Measurements from ENCODE around the gene TOX3. TPM values are rescaled to one million over a fixed set of nuclear protein-coding genes. Genes with fewer than 3 reads are reported as not detected.

The TOX3 gene
- total and polyA plus RNA-seq, 2 of the 13 experiments (the other 11 are each of a cell fraction or from before 2014, with no cell fraction given) = 14.5 to 98.6 TPM

DNA sequence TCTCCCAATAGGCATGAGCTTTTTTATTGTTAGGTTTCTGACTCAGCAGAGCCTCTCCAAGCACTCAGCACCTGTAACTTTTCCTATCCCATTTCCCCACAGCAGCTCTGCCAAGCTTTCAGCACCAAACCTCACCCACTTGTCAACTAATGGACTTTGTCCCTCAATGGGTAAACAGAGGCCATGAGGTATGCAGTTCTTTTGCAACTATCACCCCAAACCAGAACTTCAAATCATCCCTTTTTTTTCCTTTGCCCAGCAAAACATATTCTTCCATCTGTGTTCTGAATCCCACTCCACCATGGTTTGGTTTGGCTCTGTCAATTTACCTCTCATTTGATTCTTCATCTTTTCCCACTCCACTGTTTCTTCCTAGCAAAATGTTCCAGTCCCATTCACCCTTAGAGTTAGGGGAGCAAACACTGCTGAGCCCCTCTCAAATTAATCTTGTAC, 58.1 kb downstream of the TOX3 start (continued):
- TF ChIP-seq FOXP1 (IDR thresholded peaks at IDR 0.05) (no peak), FOXP1 (CRISPR knock-in tag; IDR thresholded peaks at IDR 0.05) (peak; percentile 84; the same call in 1 of the 2 replicates), ZFP90 (CRISPR knock-in tag; IDR thresholded peaks at IDR 0.05; ENCODE audit: borderline replicate concordance) (peak; percentile 81), FOXO1 (CRISPR knock-in tag; IDR thresholded peaks at IDR 0.05) (peak; percentile 97), NFIC (IDR thresholded peaks at IDR 0.05; ENCODE audit: low read length) (peak; percentile 70; the same call in 1 of the 2 replicates), PRDM10 (CRISPR knock-in tag; IDR thresholded peaks at IDR 0.05; ENCODE audit: low read depth) (peak; percentile 77; the same call in 1 of the 2 replicates), KDM2A (CRISPR knock-in tag; IDR thresholded peaks at IDR 0.05; ENCODE audit: borderline replicate concordance, low read depth) (no peak), ZNF282 (IDR thresholded peaks at IDR 0.05; ENCODE audit: partially characterized antibody) (no peak), PLSCR1 (CRISPR knock-in tag; IDR thresholded peaks at IDR 0.05; ENCODE audit: borderline replicate concordance) (no peak), BRD4 (CRISPR knock-in tag; IDR thresholded peaks at IDR 0.05) (0 out of 2 replicates have a peak, but pooled peaks have one; percentile 56), MAFF (IDR thresholded peaks at IDR 0.05; ENCODE audit: low read depth, low read length) (peak; percentile 56), CBX5 (CRISPR knock-in tag; IDR thresholded peaks at IDR 0.05; ENCODE audit: borderline replicate concordance) (peak; percentile 93), POLR2A (IDR thresholded peaks at IDR 0.05; ENCODE audit: insufficient read depth in 1 of 2, low read depth in 2 of 2, low read length in 2 of 2) (no peak), ZNF605 (CRISPR knock-in tag; IDR thresholded peaks at IDR 0.05) (0 out of 2 replicates have a peak, but pooled peaks have one; percentile 35), ZNF224 (CRISPR knock-in tag; IDR thresholded peaks at IDR 0.05) (no peak), DRAP1 (CRISPR knock-in tag; IDR thresholded peaks at IDR 0.05) (0 out of 2 replicates have a peak, but pooled peaks have one; percentile 32), KMT2A (CRISPR knock-in tag; IDR thresholded peaks at IDR 0.05) (peak; percentile 71), ZNF784 (CRISPR knock-in tag; IDR thresholded peaks at IDR 0.05; ENCODE audit: borderline replicate concordance) (no peak)
- TF ChIP-seq, protein P1, sequence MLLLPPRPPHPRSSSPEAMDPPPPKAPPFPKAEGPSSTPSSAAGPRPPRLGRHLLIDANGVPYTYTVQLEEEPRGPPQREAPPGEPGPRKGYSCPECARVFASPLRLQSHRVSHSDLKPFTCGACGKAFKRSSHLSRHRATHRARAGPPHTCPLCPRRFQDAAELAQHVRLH (CRISPR knock-in tag; IDR thresholded peaks at IDR 0.05; ENCODE audit: borderline replicate concordance, low read depth) = peak; percentile 78; the same call in 1 of the 2 replicates
- TF ChIP-seq, protein P2, sequence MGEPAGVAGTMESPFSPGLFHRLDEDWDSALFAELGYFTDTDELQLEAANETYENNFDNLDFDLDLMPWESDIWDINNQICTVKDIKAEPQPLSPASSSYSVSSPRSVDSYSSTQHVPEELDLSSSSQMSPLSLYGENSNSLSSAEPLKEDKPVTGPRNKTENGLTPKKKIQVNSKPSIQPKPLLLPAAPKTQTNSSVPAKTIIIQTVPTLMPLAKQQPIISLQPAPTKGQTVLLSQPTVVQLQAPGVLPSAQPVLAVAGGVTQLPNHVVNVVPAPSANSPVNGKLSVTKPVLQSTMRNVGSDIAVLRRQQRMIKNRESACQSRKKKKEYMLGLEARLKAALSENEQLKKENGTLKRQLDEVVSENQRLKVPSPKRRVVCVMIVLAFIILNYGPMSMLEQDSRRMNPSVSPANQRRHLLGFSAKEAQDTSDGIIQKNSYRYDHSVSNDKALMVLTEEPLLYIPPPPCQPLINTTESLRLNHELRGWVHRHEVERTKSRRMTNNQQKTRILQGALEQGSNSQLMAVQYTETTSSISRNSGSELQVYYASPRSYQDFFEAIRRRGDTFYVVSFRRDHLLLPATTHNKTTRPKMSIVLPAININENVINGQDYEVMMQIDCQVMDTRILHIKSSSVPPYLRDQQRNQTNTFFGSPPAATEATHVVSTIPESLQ (CRISPR knock-in tag; conservative IDR thresholded peaks at IDR 0.05) = no peak
- TF ChIP-seq, protein P3, sequence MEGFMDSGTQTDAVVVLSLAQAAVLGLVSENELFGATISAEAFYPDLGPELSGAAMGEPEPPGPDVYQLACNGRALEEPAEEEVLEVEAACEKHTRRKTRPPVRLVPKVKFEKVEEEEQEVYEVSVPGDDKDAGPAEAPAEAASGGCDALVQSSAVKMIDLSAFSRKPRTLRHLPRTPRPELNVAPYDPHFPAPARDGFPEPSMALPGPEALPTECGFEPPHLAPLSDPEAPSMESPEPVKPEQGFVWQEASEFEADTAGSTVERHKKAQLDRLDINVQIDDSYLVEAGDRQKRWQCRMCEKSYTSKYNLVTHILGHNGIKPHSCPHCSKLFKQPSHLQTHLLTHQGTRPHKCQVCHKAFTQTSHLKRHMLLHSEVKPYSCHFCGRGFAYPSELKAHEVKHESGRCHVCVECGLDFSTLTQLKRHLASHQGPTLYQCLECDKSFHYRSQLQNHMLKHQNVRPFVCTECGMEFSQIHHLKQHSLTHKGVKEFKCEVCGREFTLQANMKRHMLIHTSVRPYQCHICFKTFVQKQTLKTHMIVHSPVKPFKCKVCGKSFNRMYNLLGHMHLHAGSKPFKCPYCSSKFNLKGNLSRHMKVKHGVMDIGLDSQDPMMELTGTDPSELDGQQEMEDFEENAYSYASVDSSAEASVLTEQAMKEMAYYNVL (CRISPR knock-in tag; IDR thresholded peaks at IDR 0.05; ENCODE audit: borderline replicate concordance) = peak; percentile 98
